Measurements from ENCODE around the gene SLC26A6.

DNA sequence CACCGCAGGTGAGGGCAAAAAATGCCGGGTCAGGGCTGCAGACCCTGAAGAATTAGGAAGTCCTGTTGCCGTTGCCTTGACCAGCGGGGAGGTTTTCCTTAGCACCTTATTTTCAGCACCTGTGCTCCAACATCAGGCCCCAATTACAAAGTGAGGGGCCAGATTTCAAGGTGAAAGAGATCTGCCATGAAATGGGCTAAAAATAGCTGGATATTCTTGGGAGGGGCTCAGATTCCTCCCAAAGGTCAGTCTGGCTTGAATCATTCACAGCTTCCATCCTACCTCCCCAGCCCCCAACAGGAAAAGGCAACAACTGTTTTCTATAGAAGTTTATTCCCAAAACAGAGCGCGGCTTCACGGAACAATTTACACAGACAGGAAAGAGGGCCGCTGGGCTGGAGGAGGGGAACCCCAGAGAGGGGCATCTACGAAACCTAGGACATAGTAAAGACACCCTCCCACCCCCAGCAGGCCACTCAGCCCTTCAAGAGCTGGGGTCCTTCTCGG lies 941 bp upstream of the SLC26A6 start:
- TF ChIP-seq POLR2A (IDR thresholded peaks at IDR 0.05), result no peak
- TF ChIP-seq, protein P1, sequence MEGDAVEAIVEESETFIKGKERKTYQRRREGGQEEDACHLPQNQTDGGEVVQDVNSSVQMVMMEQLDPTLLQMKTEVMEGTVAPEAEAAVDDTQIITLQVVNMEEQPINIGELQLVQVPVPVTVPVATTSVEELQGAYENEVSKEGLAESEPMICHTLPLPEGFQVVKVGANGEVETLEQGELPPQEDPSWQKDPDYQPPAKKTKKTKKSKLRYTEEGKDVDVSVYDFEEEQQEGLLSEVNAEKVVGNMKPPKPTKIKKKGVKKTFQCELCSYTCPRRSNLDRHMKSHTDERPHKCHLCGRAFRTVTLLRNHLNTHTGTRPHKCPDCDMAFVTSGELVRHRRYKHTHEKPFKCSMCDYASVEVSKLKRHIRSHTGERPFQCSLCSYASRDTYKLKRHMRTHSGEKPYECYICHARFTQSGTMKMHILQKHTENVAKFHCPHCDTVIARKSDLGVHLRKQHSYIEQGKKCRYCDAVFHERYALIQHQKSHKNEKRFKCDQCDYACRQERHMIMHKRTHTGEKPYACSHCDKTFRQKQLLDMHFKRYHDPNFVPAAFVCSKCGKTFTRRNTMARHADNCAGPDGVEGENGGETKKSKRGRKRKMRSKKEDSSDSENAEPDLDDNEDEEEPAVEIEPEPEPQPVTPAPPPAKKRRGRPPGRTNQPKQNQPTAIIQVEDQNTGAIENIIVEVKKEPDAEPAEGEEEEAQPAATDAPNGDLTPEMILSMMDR (IDR thresholded peaks at IDR 0.05), result no peak
